ENCODE results near the gene MYO6. TPM values are rescaled to one million over a fixed set of nuclear protein-coding genes. Genes with fewer than 3 reads are reported as not detected.
"Not testable (repeated sequence)": the region's sequence is repeated elsewhere in the genome, so short reads cannot be mapped to it uniquely, and the experiment has no call there.

Gene MYO6
- total and polyA plus RNA-seq, 4 donors, result 15.6 to 100 (median 51.7) TPM

DNA sequence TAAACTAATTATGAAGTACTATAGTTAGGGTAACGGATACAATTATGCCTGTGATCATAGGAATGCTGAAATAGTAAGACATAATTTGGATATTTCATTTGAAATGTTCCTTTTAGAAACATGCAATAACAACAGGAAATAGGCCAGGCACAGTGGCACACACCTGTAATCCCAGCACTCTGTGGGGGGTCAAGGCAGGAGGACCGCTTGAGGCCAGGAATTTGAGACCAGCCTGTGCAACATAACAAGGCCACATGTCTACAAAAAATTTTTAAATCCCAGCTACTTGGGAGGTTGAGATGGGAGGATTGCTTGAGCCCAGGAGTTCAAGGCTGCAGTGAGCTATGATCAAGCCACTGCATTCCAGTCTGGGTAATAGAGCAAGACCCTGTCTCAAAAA, 25.7 kb upstream of the MYO6 start:
- 94 to 96% methylated on average over 2 of the region's 2 CpGs for WGBS, 2 donors
- H3K36me3 ChIP-seq (ENCODE audit: control insufficient read depth in 4 of 4, insufficient read depth in 4 of 4, low read length in 4 of 4), result no peaks in the 10 kb centered on the region
- DNase-seq (no peak), ATAC-seq (ENCODE audit: insufficient read depth, low FRiP score) (no peak)
- H3K9me3 ChIP-seq (ENCODE audit: control insufficient read depth in 4 of 4, insufficient read depth in 3 of 4, low read length in 3 of 4), result no peaks in the 10 kb centered on the region
- H3K27me3 ChIP-seq (ENCODE audit: control insufficient read depth in 3 of 3, insufficient read depth in 3 of 3, low read length in 2 of 3), result no peaks in the 10 kb centered on the region
- H3K4me3 ChIP-seq, result no peak overlapping the region
- TF ChIP-seq CTCF (IDR thresholded peaks at IDR 0.05; ENCODE audit: control extremely low read depth, extremely low read depth), result no peak
- no peak overlapping the region for H3K9ac ChIP-seq (ENCODE audit: insufficient read depth in 1 of 2, low read length in 2 of 2)
- no peaks in the 10 kb centered on the region for H3K4me1 ChIP-seq (ENCODE audit: control insufficient read depth in 5 of 5, insufficient read depth in 5 of 5, low read length in 5 of 5)
- H3K27ac ChIP-seq (ENCODE audit: low read depth in 1 of 2, low read length in 1 of 2), result no peak overlapping the region

- WGBS, 2 donors, result 93% methylated on average over 2 of the region's 2 CpGs
- no peak for TF ChIP-seq CTCF (IDR thresholded peaks at IDR 0.05; ENCODE audit: control extremely low read depth, extremely low read depth)
- no peak for ATAC-seq (ENCODE audit: insufficient read depth, low FRiP score)
These were observed 21.8 kb upstream of the MYO6 start for GRCh38 chr6:75727206-75727605.

DNA sequence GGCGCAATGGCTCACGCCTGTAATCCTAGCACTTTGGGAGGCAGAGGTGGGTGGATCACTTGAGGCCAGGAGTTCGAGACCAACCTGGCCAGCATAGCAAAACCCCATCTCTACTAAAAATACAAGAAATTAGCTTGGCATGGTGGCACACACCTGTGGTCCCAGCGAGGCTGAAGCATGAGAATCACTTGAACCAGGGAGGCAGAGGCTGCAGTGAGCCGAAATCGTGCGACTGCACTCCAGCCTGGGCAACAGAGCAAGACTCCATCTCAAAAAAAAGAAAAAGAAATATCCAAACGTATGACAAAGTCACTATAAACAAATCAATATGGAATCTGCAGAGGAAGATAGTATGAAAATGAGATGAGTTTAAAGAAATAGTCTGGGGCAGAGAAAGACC, 18.0 kb upstream of the MYO6 start:
- H3K27ac ChIP-seq (ENCODE audit: low read depth in 1 of 2, low read length in 1 of 2); DNase-seq; H3K4me1 ChIP-seq (ENCODE audit: control insufficient read depth in 5 of 5, insufficient read depth in 5 of 5, low read length in 5 of 5); H3K4me3 ChIP-seq; H3K9me3 ChIP-seq (ENCODE audit: control insufficient read depth in 4 of 4, insufficient read depth in 3 of 4, low read length in 3 of 4); H3K36me3 ChIP-seq (ENCODE audit: control insufficient read depth in 4 of 4, insufficient read depth in 4 of 4, low read length in 4 of 4); H3K9ac ChIP-seq (ENCODE audit: insufficient read depth in 1 of 2, low read length in 2 of 2); H3K27me3 ChIP-seq (ENCODE audit: control insufficient read depth in 3 of 3, insufficient read depth in 3 of 3, low read length in 2 of 3); ATAC-seq (ENCODE audit: insufficient read depth, low FRiP score): not testable (repeated sequence)
- WGBS, 2 donors, result 89 to 94% methylated on average over 8 of the region's 8 CpGs

More at GRCh38 chr6:75727206-75727605, 21.8 kb upstream of the MYO6 start:
- Histone ChIP-seq H3K4me3 (no peak overlapping the region), H3K27ac (ENCODE audit: low read depth in 1 of 2, low read length in 1 of 2) (no peak overlapping the region), H3K9ac (ENCODE audit: insufficient read depth in 1 of 2, low read length in 2 of 2) (no peak overlapping the region), H3K4me1 (ENCODE audit: control insufficient read depth in 5 of 5, insufficient read depth in 5 of 5, low read length in 5 of 5) (no peaks in the 10 kb centered on the region), H3K9me3 (ENCODE audit: control insufficient read depth in 4 of 4, insufficient read depth in 3 of 4, low read length in 3 of 4) (no peaks in the 10 kb centered on the region), H3K36me3 (ENCODE audit: control insufficient read depth in 4 of 4, insufficient read depth in 4 of 4, low read length in 4 of 4) (no peaks in the 10 kb centered on the region), H3K27me3 (ENCODE audit: control insufficient read depth in 3 of 3, insufficient read depth in 3 of 3, low read length in 2 of 3) (no peaks in the 10 kb centered on the region)
- no peak for DNase-seq

DNA sequence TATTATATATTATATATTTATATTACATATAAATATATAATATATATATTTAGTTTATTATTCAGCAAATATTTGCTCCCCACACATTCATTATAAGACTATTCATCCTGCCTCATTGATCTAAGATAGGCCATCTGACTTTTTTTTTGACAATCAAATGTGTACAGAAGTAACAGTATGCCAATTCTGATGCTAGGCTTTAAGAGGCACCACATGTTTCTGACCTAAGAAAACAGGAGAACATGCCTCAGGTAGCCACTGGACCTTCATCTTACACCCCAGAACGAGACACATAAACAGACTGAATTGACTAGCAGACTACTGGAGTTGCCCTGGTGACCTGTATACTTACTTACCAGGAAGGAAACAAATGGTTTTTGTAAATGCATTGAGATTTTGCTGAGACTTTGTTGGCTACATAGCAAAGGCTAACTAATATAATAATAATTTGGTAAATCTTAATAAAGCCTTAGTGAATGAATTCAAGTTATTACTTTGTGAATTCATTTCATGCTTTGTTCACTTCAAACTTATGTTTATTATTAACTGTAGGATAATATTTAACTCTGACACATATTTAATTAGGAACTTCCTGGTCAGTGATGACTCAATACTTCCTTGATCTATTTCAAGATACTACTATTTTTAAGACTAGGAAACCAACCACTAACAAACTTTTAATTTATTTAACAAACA, 13.4 kb upstream of the MYO6 start:
- no peaks in the 10 kb centered on the region for H3K36me3 ChIP-seq (ENCODE audit: control insufficient read depth in 4 of 4, insufficient read depth in 4 of 4, low read length in 4 of 4)
- H3K4me1 ChIP-seq (ENCODE audit: control insufficient read depth in 5 of 5, insufficient read depth in 5 of 5, low read length in 5 of 5), result peaks cover 0 to 2% (median 0%) of the 10 kb centered on the region in 5 donors
- ATAC-seq (ENCODE audit: insufficient read depth, low FRiP score) (no peak), DNase-seq (no peak)
- no peaks in the 10 kb centered on the region for H3K9me3 ChIP-seq (ENCODE audit: control insufficient read depth in 4 of 4, insufficient read depth in 3 of 4, low read length in 3 of 4)
- no peak overlapping the region for H3K9ac ChIP-seq (ENCODE audit: insufficient read depth in 1 of 2, low read length in 2 of 2)
- H3K27ac ChIP-seq (ENCODE audit: low read depth in 1 of 2, low read length in 1 of 2), result no peak overlapping the region
- H3K4me3 ChIP-seq, result no peak overlapping the region
- WGBS, 2 donors, result 27 to 63% methylated on average over 1 of the region's 1 CpG
- no peaks in the 10 kb centered on the region for H3K27me3 ChIP-seq (ENCODE audit: control insufficient read depth in 3 of 3, insufficient read depth in 3 of 3, low read length in 2 of 3)
- TF ChIP-seq CTCF (IDR thresholded peaks at IDR 0.05; ENCODE audit: control extremely low read depth, extremely low read depth), result no peak
